Hematopoietic multipotent progenitor cell treated with erythropoietin and hydrocortisone succinate and interleukin-3 and kit ligand, for 6 days (in vitro differentiated cells): ENCODE measurements around the gene NTNG1.

ENCODE experiments used
- DNase-seq: peaks from one replicate; pipeline ENCODE4 v3.0.0-alpha.2; 2015

NTNG1 gene

GRCh38 chr1:107264007-107264406 is 123.2 kb downstream of the NTNG1 start:
- no peak for DNase-seq

GRCh38 chr1:107264561-107264960 is 123.7 kb downstream of the NTNG1 start:
- DNase-seq = no peak

DNA sequence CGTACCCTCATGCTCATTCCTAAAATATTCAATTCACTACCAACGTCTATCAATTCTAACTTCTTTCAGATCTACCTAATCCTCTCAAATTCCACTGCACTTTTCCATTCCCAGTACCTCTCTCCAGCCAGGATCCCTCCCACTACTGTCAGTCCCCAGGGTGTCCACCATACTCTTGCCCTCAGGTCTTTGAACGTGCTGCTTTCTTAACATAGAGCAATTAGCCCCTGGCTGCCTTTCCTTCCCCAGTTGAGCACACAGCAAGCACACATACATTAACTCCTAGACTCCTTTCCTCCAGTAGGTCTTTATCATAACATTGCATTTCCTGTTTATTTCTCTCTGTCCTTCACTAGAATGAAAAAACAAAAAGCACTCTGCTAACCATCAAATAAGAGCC is 126.7 kb downstream of the NTNG1 start:
- DNase-seq = no peak

GRCh38 chr1:107272321-107272720 is 131.5 kb downstream of the NTNG1 start:
- DNase-seq = no peak

- no peak for DNase-seq
Measured at GRCh38 chr1:107273515-107273914, 132.7 kb downstream of the NTNG1 start.

DNA sequence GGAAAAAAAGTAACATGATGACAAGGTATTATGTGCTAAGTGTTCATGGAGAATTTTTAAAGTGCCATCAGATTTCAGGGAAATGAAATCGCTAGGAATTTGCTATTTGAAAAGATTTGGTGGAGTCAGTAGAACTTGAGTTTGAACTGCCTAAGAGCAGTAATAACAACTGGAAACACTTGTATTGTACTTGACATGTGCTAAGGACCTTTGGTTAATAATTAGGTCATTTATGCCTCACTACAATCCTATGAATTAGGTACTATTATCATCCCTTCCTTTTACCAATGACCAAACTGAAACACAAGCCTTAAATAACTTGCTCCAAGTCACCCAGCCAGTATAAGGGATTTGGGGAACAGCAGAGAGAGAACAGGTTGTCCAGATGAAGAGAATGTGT is 133.4 kb downstream of the NTNG1 start:
- no peak for DNase-seq

DNA sequence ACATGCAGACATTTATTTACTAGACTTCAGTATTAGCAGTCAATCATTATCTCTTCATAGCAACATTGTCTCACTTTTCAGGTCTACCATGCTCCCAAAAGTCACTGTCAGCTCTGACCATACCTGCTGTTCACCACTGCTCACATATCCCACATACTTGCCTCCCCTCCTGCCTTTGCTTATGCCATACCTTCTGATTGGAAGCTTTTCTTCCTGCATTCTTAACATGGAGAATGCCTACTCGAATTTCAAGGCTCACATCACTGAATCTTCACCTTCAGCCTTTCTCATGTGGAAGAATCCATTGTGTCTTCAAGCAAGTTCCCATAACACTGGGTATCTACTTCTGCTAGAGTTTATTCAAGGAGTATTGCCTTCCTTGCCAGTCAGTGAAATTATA is 135.4 kb downstream of the NTNG1 start:
- DNase-seq = no peak

GRCh38 chr1:107277022-107277421 is 136.2 kb downstream of the NTNG1 start:
- DNase-seq = peak; percentile 55

GRCh38 chr1:107286125-107286524 is 145.3 kb downstream of the NTNG1 start:
- DNase-seq = no peak

DNA sequence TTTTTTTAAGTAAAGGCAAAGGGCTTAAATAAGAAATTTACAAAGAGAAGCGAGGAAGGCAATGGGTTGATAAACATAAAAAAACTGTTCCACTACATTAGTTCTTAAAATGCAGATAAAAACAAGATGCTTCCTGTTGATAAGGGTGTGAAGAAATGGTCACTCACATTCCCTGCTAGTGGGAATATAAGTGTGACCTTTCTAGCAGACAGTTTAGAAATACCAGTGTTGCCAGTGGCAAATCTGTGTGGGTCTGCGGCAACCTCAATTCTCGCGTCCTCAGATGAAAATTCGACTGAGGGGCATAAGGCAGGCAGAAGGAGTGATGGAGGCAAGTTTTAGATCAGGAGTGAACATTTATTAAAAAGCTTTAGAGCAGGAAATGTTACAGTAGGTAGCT is 151.1 kb downstream of the NTNG1 start:
- DNase-seq = peak; percentile 35

DNA sequence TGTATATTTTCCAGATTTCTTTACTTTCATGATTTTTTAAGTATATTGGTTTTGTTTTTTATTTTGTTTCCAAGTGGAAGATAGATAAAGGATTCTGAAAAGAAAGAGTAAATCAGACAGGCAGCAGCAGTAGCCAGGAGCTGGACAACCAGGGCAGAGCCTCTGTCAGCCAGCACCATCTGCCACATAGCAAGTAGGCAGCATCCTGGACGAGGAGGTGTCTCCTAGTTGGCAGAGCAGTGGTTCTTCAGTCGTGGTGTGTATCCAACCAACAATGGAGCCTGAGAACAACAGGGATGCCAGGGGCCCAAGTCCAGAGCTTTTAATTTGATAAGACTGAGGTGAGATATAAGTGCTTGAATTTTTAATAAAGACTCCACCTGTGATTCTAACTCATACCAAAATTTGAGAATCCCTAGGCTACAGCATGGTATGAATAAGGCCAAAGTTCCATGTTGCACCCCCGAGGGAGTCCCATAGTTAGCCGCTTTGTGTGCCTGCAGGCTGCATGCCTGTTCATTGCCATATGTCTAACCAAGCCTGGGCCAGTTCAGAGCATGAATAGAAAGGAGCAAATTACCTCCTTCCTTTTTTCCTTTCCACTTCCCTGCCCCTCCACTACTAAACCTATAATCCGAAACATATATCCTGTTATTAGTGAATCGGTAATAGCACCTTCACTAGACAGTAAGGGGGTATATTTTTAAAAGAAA is 153.2 kb downstream of the NTNG1 start:
- no peak for DNase-seq

DNA sequence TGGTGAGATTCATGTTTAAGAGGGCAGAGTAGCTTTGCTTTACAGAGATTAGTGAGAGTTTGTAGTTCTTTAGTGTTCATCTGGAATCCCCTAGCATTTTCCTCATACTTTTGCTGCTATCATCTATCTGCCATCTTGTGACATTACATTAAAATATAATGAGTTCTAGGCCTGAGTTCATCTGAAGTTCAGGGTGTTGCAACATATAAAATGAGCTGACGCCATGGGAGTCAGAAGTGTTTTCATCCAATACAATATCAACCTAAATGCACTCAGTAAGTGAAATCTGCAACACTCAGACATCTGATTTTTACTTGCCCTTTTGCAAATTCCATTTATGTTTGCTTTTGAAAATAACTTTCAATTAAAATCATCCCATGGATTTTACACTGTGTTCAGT is 153.8 kb downstream of the NTNG1 start:
- DNase-seq = no peak

GRCh38 chr1:107297681-107298080 is 156.8 kb downstream of the NTNG1 start:
- no peak for DNase-seq

DNA sequence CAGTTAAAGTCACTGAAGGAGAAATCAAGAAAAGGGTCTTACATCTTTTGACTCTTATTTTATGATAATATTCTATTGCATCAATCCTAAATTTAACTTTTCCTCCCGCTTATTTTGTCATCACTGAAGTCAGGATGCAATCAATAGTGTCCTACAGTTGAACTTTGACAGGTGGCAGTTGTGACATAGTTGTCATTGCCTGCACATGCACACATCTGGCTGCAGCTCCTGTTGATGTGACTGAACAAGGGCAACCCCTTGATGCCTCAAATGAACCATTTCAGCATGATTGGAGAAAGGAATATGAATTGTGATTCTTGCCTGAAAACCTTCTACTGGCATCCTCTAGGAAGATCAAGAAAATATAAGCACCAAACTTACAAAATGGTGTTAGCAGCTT is 157.7 kb downstream of the NTNG1 start:
- no peak for DNase-seq

- DNase-seq = no peak
Measured at GRCh38 chr1:107299521-107299920, 158.7 kb downstream of the NTNG1 start.

GRCh38 chr1:107309962-107310361 is 169.1 kb downstream of the NTNG1 start:
- no peak for DNase-seq

DNA sequence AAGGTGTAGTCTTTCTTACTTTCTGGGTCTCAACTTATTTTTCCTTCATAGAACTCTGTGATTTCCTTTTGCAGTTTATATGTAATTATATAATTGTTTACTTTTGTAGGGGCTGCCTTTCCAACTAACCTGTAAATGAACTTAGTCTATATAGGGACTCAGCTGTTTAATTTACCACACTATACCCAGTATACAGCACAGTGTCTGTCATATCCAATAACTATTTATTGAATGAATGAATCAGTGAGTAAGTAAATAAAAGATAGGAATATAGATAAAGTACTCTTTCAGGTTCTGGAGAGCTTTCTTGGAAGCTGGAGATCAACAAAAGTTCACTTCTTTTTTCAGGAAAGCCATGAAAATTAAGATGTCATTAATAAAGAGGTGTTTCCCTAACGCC is 174.8 kb downstream of the NTNG1 start:
- DNase-seq = no peak

DNA sequence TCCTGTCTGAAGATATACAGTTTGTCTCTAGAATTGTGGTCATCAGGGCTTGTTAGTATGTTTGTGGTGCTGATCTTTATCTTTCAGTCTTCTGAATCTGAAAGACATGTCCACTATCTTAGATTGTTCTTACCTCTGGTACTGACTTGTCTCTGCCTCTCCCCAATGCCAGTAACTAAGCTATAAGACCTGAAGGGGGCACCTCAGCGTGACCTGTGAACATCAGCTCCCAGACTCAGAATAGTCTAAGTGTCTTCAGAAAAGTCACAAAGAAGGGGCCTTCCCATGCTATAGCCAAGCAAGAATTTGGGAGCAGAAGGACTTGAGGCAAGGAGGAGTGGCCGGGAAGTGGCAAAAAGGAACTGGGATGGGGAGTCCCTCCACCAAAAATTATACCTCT is 178.1 kb downstream of the NTNG1 start:
- DNase-seq = peak; percentile 1

DNA sequence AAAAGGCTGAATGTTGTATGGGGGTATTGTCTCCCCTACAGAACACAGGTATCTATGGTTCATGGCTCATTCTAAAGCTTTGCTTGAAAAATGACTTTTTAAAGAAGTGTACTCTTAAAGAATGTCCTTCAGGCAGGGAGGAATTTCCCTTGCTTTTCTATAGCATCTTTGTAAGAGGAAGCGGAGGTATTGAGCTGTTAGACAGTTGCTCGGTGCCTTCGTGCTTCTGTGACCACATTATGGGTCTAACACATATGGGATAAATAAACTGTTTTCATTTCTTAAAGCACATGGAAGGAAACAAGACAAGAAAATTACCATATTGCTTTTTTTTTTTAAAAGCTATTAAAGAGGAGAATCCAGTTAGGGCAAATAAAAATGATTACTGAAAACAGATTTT is 182.9 kb downstream of the NTNG1 start:
- DNase-seq = no peak

DNA sequence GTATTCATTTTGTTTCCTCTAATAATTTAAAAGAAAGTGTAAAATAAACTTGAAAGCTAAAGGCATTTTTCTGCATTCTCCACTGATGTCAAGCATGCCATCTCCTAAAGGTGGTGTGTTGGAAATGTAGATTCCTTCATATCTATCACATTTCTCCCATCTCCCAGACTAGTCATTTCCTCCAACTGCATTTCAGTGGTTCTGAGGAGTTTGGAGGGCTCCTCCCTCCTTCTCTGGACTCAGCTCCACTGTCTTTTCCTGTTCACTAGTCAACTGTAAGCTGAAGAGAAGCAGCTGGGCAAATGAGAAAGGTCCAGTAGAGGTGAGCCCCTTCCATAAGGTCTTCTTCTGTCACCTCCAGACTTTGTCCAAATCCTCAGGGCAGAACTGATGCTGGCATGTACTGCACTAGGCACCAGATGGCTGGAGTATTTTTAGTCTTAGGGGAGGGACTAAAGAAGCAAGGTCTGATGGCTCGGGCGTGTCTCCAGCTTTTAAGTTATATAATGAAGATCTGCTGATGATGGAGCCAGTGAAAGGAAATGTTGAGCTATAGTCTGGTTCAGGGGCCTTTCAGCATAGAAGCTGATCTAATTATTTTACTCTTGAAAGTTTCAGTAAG is 186.1 kb downstream of the NTNG1 start:
- DNase-seq = no peak

- DNase-seq = no peak
Measured at GRCh38 chr1:107327446-107327845, 186.6 kb downstream of the NTNG1 start.

DNA sequence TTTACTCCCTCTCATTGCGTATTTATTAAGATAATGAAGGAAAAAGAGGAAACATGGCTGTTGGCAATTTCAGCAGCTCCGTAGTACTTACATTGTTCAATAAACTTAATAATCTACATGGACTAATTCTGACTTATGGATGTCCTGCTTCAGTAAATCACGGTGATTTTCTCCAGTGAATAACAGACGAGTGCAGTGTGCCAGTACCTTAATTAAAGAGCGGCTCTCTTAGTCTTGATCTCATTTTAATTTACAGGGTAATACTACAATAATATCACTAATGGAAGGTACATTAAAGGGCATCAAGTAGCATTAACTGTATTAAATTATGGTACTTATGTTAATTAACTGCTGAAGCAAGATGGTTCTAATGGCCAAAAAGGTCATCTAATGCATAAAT is 187.2 kb downstream of the NTNG1 start:
- DNase-seq = no peak

- DNase-seq = no peak
Measured at GRCh38 chr1:107339775-107340174, 198.9 kb downstream of the NTNG1 start.

DNA sequence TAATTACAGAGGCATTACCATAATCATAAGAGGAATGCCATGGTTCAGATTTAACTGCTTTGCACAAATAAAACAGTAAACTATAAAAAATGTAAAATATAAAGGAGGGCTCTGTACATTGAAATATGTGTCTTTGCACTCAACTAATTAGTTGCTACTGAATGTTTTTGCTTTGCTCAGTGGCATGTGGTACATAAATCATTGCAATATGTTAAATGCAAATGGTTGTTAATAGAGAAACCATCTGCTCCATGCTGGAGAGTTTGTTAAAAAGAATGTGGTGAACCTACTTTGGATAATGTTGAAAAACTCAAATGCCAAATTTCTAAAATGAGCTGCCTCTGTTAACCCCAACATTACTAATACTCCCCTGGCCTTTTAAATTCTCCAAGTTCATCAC is 201.5 kb downstream of the NTNG1 start:
- DNase-seq = no peak

GRCh38 chr1:107342768-107343167 is 201.9 kb downstream of the NTNG1 start:
- no peak for DNase-seq
